OCI-M1 (cell line): Measurements from ENCODE around the gene OR52E8.

ENCODE experiments used
- DNase-seq: peaks from one replicate; lab custom pipeline; 2025; lab: John Stamatoyannopoulos, UW

Gene OR52E8

DNA sequence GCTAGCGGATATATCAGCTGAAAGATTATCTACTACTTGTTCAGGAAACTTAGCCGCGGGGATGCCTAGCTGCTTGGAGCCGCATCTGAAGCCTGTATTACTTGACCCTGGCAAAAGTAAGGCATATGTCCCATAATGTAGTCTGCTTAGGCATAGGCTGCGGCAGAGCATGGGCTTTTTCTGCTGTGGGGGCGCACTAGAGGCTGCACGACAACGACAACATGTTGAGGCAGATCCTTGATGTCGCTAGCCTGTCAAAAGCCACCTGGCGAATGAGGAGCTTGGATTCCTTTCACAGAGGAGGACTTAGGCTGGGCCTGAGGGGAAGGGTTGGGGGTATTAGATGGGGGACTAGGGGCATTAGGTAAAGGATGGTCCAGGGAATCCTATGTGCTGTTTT, 49.9 kb downstream of the OR52E8 start:
- no peak for DNase-seq
